Measurements from ENCODE around the gene PON3. TPM values are rescaled to one million over a fixed set of nuclear protein-coding genes. Genes with fewer than 3 reads are reported as not detected.

The PON3 gene
- total RNA-seq, 3 donors from 2014 or later, result 3.2 to 8.2 (median 4.2) TPM

DNA sequence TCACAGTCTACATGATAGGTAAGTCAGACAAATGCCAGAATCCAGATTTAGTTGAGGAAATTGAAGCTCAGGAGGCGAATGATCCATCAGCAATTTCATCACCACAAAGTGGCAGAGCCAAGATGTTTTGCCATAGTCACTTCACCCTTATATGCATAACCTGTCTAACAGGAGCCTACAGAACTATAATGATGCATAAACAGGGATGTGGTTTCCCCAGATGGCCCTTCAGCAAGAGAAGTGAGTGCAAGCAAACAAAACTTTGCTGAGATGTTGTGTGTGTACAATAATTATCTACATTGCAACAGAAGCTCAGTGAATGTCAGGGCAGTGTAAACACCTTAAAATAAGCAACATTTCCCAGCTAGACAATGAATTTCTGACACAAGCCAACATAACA is 28.6 kb downstream of the PON3 start:
- no peak for ATAC-seq
- no peaks in the 10 kb centered on the region for H3K36me3 ChIP-seq (ENCODE audit: low read depth)

DNA sequence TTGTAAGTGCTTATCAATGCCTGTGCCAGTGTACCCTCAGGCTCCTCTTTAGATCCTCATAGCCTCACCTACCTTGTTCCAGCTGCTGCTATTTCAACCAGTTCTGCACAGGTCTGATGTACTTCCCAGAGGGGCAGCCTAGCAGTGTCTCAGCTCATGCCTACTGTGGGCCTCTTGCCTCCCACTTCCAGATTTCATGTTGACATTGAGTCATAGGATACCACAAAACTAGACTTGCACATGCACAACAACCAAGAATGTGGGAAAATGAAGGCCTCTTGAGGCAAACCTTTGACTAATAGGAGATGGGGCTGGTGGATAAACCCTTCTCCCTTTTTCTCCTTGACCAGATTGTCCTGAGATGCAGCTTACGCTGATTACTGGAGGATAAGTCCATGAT is 31.0 kb downstream of the PON3 start:
- no peaks in the 10 kb centered on the region for H3K9me3 ChIP-seq
- no peaks in the 10 kb centered on the region for H3K36me3 ChIP-seq (ENCODE audit: low read depth)
- intact Hi-C loops (cut with DNase I, micrococcal nuclease), result no loop called here
- DNase-seq, result no peak
- TF ChIP-seq, protein P1, sequence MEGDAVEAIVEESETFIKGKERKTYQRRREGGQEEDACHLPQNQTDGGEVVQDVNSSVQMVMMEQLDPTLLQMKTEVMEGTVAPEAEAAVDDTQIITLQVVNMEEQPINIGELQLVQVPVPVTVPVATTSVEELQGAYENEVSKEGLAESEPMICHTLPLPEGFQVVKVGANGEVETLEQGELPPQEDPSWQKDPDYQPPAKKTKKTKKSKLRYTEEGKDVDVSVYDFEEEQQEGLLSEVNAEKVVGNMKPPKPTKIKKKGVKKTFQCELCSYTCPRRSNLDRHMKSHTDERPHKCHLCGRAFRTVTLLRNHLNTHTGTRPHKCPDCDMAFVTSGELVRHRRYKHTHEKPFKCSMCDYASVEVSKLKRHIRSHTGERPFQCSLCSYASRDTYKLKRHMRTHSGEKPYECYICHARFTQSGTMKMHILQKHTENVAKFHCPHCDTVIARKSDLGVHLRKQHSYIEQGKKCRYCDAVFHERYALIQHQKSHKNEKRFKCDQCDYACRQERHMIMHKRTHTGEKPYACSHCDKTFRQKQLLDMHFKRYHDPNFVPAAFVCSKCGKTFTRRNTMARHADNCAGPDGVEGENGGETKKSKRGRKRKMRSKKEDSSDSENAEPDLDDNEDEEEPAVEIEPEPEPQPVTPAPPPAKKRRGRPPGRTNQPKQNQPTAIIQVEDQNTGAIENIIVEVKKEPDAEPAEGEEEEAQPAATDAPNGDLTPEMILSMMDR (IDR thresholded peaks at IDR 0.05), result no peak
- H3K4me3 ChIP-seq, result no peak overlapping the region
- ATAC-seq, result no peak
- H3K4me1 ChIP-seq (ENCODE audit: low read depth), result no peaks in the 10 kb centered on the region

More for the DNA sequence above, 28.6 kb downstream of the PON3 start:
- intact Hi-C loops (cut with DNase I, micrococcal nuclease), result no loop called here
- TF ChIP-seq, protein P1 (IDR thresholded peaks at IDR 0.05), result no peak
- H3K4me3 ChIP-seq, result no peak overlapping the region
- no peaks in the 10 kb centered on the region for H3K9me3 ChIP-seq
- no peaks in the 10 kb centered on the region for H3K4me1 ChIP-seq (ENCODE audit: low read depth)
- no peak for DNase-seq

DNA sequence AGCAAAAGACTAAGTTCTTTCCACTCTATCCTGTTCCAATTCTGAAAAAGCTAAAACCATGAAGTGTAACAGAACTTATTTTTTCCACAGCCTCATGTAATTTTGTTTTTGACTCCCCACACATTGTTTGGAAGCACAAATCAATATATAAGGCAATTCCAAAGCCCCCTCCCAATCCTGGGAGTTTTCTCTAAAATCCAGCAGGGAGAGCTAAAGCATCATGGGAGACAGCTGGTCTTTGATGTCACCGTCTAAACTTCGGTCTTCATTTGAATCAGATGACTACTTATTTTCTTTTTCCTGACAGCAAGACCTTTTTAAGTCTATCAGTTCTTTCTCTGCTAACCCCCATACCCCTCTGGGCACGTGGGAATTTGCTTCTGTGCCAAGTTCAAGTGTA is 38.6 kb downstream of the PON3 start:
- intact Hi-C loops (cut with DNase I, micrococcal nuclease), result no loop called here
- Histone ChIP-seq H3K36me3 (ENCODE audit: low read depth) (no peaks in the 10 kb centered on the region), H3K9me3 (no peaks in the 10 kb centered on the region), H3K4me3 (no peak overlapping the region), H3K4me1 (ENCODE audit: low read depth) (no peaks in the 10 kb centered on the region)
- DNase-seq, result no peak
- TF ChIP-seq, protein P1 (IDR thresholded peaks at IDR 0.05), result no peak
- ATAC-seq, result no peak

DNA sequence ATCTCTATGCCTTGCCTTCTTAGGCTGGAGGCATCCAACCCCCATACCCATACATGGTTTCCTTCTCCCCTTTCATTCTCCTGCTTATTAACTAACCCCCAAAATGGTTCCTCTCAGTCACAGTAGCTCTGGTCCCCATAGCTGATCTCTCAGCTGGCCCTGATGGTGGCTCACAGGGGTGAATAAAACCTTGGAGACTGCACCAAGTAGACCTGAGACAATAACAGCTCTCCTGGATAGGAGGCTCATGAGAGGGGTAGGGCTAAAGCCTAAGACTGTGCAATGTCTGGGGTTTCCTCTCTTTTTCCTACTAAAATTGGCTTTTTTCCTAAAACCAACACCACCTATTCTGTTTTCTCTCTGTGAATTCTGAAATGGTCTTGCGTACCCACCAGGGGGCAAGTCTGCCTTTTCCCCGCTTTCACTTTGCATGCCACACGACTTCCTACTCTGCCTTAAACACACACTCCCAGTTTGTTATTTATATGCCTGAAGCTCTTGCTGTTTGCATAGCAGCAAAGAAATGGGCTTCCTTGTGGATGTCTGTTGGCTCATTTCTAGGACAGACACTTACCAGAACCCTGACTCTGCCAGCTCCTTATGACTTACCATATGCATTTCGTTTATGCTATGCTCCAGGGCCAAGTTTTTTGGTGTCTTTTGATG is 53.4 kb downstream of the PON3 start:
- no peak overlapping the region for H3K4me3 ChIP-seq
- ATAC-seq (no peak), DNase-seq (no peak)
- intact Hi-C loops (cut with DNase I, micrococcal nuclease), result no loop called here
- H3K36me3 ChIP-seq (ENCODE audit: low read depth), result no peaks in the 10 kb centered on the region
- TF ChIP-seq, protein P1 (IDR thresholded peaks at IDR 0.05), result no peak
- no peaks in the 10 kb centered on the region for H3K4me1 ChIP-seq (ENCODE audit: low read depth)
- H3K9me3 ChIP-seq, result no peaks in the 10 kb centered on the region

DNA sequence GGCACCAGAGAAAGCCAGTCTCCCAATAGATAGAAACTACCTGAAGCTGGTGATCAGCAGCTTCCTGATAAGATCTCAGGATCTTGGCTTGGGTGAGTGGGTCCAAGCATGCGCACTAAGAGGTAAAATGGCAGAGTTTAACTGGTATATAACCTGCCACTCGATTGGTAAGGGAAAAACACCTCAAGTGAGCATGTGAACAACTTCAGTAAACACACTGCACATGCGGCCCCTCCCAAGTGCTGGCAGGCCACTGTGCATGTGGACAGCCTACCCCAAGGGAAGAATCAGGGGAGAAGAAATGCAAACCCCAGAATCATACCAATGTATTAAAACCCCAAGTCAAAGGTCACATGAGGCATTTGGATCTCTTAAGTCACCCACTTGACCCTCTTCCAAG is 54.1 kb downstream of the PON3 start:
- ATAC-seq (no peak), DNase-seq (no peak)
- TF ChIP-seq, protein P1 (IDR thresholded peaks at IDR 0.05), result no peak
- Histone ChIP-seq H3K36me3 (ENCODE audit: low read depth) (no peaks in the 10 kb centered on the region), H3K9me3 (no peaks in the 10 kb centered on the region), H3K4me1 (ENCODE audit: low read depth) (no peaks in the 10 kb centered on the region), H3K4me3 (no peak overlapping the region)
- intact Hi-C loops (cut with DNase I, micrococcal nuclease), result no loop called here

DNA sequence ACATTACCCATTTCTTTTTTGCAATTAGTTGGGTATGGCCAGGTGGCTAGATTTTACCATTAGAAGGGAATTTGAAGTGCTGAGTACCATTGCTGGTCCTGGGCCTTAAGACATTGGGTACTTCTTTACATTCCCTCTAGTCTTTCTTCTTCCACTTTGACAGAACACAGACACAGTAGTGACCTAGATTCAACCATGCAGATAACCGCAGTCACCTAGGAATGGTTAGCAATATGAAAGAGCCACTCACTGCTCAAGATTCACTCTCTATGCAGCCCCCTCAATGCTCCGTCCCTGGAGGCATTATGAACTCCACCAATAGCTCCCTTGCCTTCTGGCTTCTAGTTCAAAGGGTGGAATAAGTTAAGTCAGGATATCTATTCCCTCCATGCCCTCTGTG is 55.7 kb downstream of the PON3 start:
- ATAC-seq (no peak), DNase-seq (no peak)
- intact Hi-C loops (cut with DNase I, micrococcal nuclease), result no loop called here
- TF ChIP-seq, protein P1 (IDR thresholded peaks at IDR 0.05), result no peak
- Histone ChIP-seq H3K36me3 (ENCODE audit: low read depth) (no peaks in the 10 kb centered on the region), H3K4me1 (ENCODE audit: low read depth) (no peaks in the 10 kb centered on the region), H3K4me3 (no peak overlapping the region), H3K9me3 (no peaks in the 10 kb centered on the region)

Measured in mucosa of descending colon (tissue), 3 donors.